ENCODE measurements around the gene HAVCR1.

HAVCR1 gene

DNA sequence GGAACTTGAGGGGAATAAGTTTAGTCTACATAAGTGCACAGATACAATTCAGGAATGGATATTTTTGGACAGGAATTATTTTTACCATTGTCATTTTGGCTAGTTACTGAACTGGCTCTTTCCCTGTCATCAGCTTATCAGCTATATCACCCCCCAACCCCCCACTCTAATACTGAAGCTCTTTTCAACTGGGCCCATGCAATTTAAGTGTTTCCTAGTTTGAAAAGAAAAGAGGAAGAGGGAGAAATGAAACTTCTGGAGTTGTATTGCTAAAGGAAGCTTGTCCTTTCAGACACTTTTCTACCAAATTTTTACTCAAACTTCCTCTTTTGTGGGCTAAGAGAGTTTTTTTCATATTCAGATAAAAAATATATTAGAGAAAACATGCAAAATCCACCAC is 77.4 kb downstream of the HAVCR1 start:
- DNase-seq = no peak
